ENCODE data around the gene ABRACL.
A peak's percentile ranks its signal among the peaks of the same experiment; 100 is the strongest.
"Not testable (repeated sequence)": the region's sequence is repeated elsewhere in the genome, so short reads cannot be mapped to it uniquely, and the experiment has no call there.

ABRACL gene

GRCh38 chr6:139050131-139050769 is 21.7 kb downstream of the ABRACL start:
- not testable (repeated sequence) for H3K4me3 ChIP-seq (ENCODE audit: low read depth, low read length); DNase-seq (ENCODE audit: low read depth)

DNA sequence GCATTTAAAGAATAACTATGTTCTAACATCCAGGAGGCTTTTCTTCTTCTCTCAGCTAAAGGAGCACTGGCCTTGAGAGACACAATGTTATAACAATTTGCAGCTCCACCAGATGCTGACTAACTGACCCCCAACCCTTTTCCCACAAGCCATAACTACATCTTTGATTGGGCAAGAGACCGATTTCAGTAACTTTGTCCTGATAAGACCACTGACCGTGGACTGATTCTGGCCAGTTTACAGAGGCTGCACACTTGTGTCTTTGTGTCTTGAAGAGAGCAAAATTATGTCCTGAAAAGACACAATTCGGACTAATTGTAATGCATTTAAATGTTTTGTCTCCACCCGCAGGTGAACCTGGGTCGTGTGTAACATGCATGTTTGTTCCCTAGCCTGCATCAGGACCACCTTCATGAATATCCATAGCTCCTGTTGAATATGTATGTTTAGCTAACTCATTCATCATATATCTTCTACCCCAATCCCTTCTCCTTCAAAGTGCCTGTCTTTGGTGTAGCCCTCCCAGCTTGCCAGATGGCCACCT is 22.3 kb downstream of the ABRACL start:
- H3K4me3 ChIP-seq (ENCODE audit: low read depth, low read length), result no peak overlapping the region
- no peak for DNase-seq (ENCODE audit: low read depth)

- no peak for DNase-seq (ENCODE audit: low read depth)
Measured at GRCh38 chr6:139051396-139052060, 23.0 kb downstream of the ABRACL start.

DNA sequence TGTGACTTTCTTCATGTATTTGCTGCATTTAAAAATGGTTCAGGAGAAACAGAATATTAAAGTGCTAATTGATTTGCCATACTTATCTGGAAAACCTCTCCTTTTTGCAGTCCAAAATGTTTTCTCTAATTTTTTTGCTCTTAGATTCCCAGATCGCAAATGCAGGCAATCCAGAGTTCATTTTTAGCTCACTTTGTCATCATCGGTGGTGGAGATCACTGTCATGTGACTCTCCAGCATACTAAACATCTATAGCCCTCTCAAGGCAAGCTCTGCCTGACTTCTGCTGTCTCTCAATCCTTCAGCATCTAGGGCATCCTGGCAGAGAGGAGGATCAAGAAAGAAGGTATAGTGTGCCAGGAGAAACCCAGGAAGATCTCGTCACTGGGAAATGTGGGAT is 24.8 kb downstream of the ABRACL start:
- no peak for DNase-seq (ENCODE audit: low read depth)
- H3K4me3 ChIP-seq (ENCODE audit: low read depth, low read length), result no peak overlapping the region

More at GRCh38 chr6:139051396-139052060, 23.0 kb downstream of the ABRACL start:
- no peak overlapping the region for H3K4me3 ChIP-seq (ENCODE audit: low read depth, low read length)

DNA sequence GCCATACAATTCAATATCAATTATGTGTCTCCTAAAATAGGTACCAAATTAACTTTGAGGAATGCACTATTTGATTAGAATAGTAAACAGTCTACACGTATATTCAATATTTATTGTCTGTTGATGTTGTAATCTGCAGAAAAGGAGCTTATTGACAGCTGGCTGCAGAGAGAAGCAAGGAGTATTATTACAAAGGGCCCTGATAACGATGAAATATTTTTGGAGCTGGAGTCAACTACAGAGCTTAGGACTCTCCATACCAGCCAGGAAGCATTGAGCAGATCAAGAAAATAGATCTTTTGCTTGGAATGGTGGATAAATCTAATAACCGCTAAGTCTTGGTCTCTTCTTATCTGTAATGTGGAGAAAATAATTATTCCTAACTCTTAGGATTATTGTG is 25.5 kb downstream of the ABRACL start:
- DNase-seq (ENCODE audit: low read depth), result no peak
- H3K4me3 ChIP-seq (ENCODE audit: low read depth, low read length), result no peak overlapping the region

DNA sequence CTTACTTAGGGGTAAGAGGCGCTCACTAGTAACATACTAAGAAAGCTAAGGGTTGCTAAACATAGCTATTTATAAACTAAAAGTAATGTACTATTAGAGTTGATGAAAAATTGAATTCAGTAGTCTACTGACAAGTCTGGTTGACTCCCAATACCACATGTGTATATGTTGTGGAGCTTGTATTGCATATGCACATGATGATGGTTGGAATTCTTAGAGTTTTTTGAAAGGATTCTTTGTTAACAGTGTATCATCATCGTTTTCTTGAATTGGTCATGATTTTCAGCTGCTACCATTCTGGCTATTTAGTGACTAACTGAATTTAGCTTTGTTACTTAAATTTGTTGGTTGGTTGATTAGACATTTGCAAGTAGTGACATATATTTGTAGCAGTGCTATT is 27.2 kb downstream of the ABRACL start:
- H3K4me3 ChIP-seq (ENCODE audit: low read depth, low read length), result no peak overlapping the region
- DNase-seq (ENCODE audit: low read depth), result no peak

DNA sequence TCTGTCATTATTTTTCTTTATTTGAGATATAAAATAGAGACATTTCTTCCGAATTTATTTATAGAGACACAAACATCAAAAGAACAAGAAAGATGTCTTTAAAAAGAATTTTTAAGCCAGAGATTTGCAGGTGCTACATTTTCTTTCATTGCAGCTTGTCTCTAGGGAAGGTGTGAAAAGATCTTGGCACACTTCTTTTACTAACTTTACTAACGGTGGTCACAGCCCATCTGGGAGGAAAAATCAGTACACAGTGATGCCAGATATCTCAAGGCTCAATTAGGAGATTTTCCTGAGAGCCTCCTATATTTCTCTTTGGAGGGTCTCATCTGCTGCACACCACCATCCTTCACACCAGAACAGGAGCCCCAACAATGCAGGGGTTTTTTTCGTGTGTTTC is 29.5 kb downstream of the ABRACL start:
- no peak for DNase-seq (ENCODE audit: low read depth)
- H3K4me3 ChIP-seq (ENCODE audit: low read depth, low read length), result no peak overlapping the region

DNA sequence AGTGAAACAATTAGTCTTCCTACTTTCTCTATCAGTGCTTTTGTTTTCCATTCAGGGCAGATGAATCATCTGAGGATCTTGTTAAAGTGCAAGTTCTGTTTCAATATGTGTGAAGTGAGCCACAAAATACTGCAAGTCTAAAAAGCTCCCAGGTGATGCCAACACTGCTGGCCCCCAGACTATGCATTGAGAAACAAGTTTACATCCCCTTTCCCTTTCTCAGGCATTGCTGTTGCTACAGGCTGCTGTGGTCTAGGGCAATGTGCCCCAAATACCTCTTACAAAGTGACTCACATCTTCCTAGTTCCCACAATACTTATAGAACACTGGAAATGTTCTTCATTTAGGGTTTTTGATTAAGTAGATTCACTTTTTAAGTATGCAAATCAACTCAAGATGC is 31.8 kb downstream of the ABRACL start:
- peak; percentile 95 for DNase-seq (ENCODE audit: low read depth)
- no peak overlapping the region for H3K4me3 ChIP-seq (ENCODE audit: low read depth, low read length)

GRCh38 chr6:139062932-139063646 is 34.5 kb downstream of the ABRACL start:
- DNase-seq (ENCODE audit: low read depth), result peak; percentile 11
- no peak overlapping the region for H3K4me3 ChIP-seq (ENCODE audit: low read depth, low read length)

- H3K4me3 ChIP-seq (ENCODE audit: low read depth, low read length), result no peak overlapping the region
Measured at GRCh38 chr6:139064981-139065665, 36.6 kb downstream of the ABRACL start.

DNA sequence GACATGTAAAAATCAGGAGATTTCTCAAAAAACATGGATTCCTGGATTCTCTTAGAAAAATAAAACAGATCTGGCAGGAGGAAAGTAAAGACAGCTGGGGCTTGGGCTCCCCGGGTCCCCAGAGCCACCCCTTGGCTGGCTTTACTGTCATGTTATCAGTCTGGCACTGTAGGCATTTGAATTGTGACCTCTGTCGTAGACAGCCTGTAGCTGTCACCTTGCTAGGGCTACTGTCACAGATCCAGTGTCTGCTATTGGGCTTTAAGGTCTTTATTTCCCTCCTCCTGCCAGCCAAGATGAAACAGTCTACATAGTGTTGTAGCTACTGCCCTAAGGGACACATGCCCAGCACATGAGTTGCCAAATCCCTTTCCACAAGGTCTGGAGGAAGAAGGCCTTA is 37.5 kb downstream of the ABRACL start:
- DNase-seq (ENCODE audit: low read depth), result no peak
- H3K4me3 ChIP-seq (ENCODE audit: low read depth, low read length), result no peak overlapping the region

More at GRCh38 chr6:139064981-139065665, 36.6 kb downstream of the ABRACL start:
- DNase-seq (ENCODE audit: low read depth), result no peak

DNA sequence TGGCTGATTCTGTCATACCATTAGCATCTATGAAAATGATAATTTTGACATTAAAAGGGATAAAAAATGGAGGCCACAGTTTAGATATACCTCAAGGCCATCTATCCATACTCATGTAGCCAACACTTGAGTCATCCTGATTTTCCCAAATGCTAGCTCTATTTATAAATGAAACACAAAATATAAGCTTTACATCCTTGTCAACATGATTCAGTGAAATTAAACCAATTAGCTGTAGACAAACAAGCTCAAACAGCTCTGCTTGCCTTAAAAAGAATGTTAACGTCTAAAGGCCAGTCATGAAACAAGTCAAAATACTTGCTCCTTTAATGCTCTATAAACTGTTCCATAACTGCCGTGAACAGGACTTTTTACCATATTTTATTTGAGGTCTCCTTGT is 40.3 kb downstream of the ABRACL start:
- no peak overlapping the region for H3K4me3 ChIP-seq (ENCODE audit: low read depth, low read length)
- DNase-seq (ENCODE audit: low read depth), result no peak

GRCh38 chr6:139073118-139073517 is 44.6 kb downstream of the ABRACL start:
- no peak for DNase-seq (ENCODE audit: low read depth)
- H3K4me3 ChIP-seq (ENCODE audit: low read depth, low read length), result no peak overlapping the region

DNA sequence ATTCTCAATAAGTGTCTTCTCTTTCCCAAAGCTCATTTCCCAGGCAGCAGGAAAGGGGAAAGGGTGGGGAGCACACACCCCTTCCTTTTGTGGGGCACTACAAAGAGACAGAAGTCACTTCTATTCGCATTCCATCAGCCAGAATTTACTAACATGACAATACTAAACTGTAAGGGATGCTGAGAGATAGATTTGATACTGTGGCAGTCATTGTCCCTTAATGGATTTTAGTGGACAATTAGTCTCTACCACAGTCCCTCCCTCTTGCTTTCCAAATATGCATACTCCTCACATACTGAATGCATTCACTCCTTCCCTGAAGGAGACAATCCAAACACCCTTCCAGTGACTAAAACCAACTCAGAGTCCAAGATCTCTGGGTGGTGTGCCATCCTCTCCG is 50.5 kb downstream of the ABRACL start:
- no peak for DNase-seq (ENCODE audit: low read depth)
- no peak overlapping the region for H3K4me3 ChIP-seq (ENCODE audit: low read depth, low read length)

DNA sequence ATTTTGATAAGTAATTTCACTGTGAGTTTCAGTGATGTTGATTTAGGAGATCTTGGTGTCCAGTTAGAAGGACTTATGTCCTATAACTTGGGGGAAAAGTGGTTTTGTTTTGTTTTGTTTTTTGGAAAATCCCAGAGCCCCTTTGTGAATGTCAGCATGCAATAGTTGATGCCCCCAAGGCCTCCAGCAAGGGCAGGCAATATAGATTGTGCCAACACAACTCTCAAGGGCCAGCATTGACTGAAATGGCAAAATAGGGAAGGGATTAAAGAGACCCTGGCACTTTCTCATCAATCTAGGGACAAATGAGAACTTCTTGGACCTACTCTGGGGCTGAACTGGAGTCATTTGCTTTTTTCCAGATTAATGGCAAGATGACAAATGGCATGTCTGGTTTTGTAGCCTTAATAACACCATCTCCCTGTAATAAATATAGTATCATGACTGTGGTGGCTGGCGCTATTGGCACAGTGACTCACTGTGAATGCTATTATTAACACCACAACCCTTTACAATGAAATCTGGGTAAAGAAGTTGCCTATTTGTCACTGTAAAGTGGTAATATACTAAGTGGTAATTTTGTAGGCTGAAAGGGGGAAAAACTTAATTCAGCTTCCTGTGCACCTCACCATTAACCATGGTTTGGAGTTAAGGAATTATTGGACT is 51.8 kb downstream of the ABRACL start:
- peak; percentile 6 for DNase-seq (ENCODE audit: low read depth)
- H3K4me3 ChIP-seq (ENCODE audit: low read depth, low read length), result no peak overlapping the region

GRCh38 chr6:139081471-139081870 is 52.9 kb downstream of the ABRACL start:
- no peak overlapping the region for H3K4me3 ChIP-seq (ENCODE audit: low read depth, low read length)
- no peak for DNase-seq (ENCODE audit: low read depth)

DNA sequence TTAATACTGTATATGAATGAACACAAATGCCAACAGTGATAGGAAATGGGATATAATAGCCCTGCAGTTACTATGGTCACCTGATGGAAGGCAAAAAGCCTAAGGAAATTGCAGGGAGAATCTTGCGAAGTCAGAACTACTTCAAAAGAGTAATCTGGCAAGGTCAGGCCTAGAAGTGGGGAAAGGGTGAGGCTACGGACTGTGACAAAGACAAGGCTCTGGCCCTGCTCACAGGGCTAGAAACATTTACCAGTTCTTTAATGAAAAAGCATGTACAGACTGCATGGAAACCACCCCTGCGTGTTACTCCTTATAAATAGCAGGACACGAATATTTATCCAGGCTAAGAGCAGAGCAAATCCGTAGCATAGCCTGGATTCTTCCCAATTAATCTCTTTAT is 53.8 kb downstream of the ABRACL start:
- no peak overlapping the region for H3K4me3 ChIP-seq (ENCODE audit: low read depth, low read length)
- DNase-seq (ENCODE audit: low read depth), result no peak

DNA sequence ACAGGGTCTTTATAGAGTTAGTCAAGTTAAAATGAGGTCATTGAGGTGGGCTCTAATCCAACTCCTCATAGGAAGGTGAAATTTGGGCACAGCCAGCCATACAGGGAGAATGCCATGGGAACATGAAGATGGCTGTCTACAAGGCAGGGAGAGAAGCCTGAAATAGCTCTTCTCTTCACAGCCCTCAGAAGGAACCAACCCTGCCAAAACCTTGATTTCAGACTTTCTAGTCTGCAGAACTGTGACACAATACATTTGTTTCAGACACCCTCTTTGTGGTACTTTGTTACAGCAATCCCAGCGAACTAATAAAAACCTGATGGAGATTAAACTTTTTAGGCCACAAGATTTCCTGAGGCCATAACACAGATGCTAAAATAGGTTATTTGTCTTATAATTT is 63.3 kb downstream of the ABRACL start:
- DNase-seq (ENCODE audit: low read depth), result no peak

More for the DNA sequence above, 63.3 kb downstream of the ABRACL start:
- no peak overlapping the region for H3K4me3 ChIP-seq (ENCODE audit: low read depth, low read length)

All from skeletal muscle cell (primary cell).